Measurements from ENCODE around the gene PHOX2A. TPM values are rescaled to one million over a fixed set of nuclear protein-coding genes. Genes with fewer than 3 reads are reported as not detected.
A peak's percentile ranks its signal among the peaks of the same experiment; 100 is the strongest.
"Not testable (repeated sequence)": the region's sequence is repeated elsewhere in the genome, so short reads cannot be mapped to it uniquely, and the experiment has no call there.

The PHOX2A gene
- total RNA-seq, 1 experiment from 2014 or later = not detected

- no peak for DNase-seq (ENCODE audit: low read depth)
These were observed 21.7 kb downstream of the PHOX2A start for GRCh38 chr11:72222106-72222891.

- no peak for DNase-seq (ENCODE audit: low read depth)
These were observed 22.4 kb downstream of the PHOX2A start for GRCh38 chr11:72221386-72222075.

GRCh38 chr11:72220696-72221363 lies 23.1 kb downstream of the PHOX2A start:
- DNase-seq (ENCODE audit: low read depth) = no peak

- no peak for DNase-seq (ENCODE audit: low read depth)
These were observed 25.7 kb downstream of the PHOX2A start for GRCh38 chr11:72218251-72218745.

GRCh38 chr11:72217841-72218240 lies 26.1 kb downstream of the PHOX2A start:
- DNase-seq (ENCODE audit: low read depth) = no peak

- no peak for DNase-seq (ENCODE audit: low read depth)
These were observed 27.3 kb downstream of the PHOX2A start, which contains the start of gene FOLR2 for GRCh38 chr11:72216638-72217037. Gene FOLR2, plus strand, starts transcription at chr11:72216794. Its CDS starts 1,791 bp downstream, at chr11:72218585.

GRCh38 chr11:72209101-72209500 lies 34.9 kb downstream of the PHOX2A start:
- no peak for DNase-seq (ENCODE audit: low read depth)

- no peak for DNase-seq (ENCODE audit: low read depth)
These were observed 35.7 kb downstream of the PHOX2A start for GRCh38 chr11:72208281-72208680.

- not testable (repeated sequence) for DNase-seq (ENCODE audit: low read depth)
These were observed 37.2 kb downstream of the PHOX2A start for GRCh38 chr11:72206794-72207193.

- no peak for DNase-seq (ENCODE audit: low read depth)
These were observed 39.1 kb downstream of the PHOX2A start for GRCh38 chr11:72204886-72205285.

- DNase-seq (ENCODE audit: low read depth) = no peak
These were observed 40.8 kb downstream of the PHOX2A start for GRCh38 chr11:72203163-72203562.

- no peak for DNase-seq (ENCODE audit: low read depth)
These were observed 41.4 kb downstream of the PHOX2A start for GRCh38 chr11:72202571-72202970.

GRCh38 chr11:72201445-72201844 lies 42.5 kb downstream of the PHOX2A start:
- DNase-seq (ENCODE audit: low read depth) = not testable (repeated sequence)

GRCh38 chr11:72195518-72196270 lies 48.3 kb downstream of the PHOX2A start:
- DNase-seq (ENCODE audit: low read depth) = no peak

GRCh38 chr11:72191961-72192381 lies 52.0 kb downstream of the PHOX2A start, which contains the start of gene FOLR1:
Gene FOLR1, plus strand, starts transcription at chr11:72192140. Its CDS starts 34 bp downstream, at chr11:72192174.
- peak; percentile 44 for DNase-seq (ENCODE audit: low read depth)

GRCh38 chr11:72190631-72191071 lies 53.3 kb downstream of the PHOX2A start:
- DNase-seq (ENCODE audit: low read depth) = no peak

GRCh38 chr11:72189455-72190250 lies 54.3 kb downstream of the PHOX2A start:
- DNase-seq (ENCODE audit: low read depth) = no peak
